ENCODE data around the gene FEN1. TPM values are rescaled to one million over a fixed set of nuclear protein-coding genes. Genes with fewer than 3 reads are reported as not detected.

Gene FEN1
- total and polyA plus RNA-seq, 2 of the 13 experiments (the other 11 are each of a cell fraction or from before 2014, with no cell fraction given), result 12.4 to 102 TPM

DNA sequence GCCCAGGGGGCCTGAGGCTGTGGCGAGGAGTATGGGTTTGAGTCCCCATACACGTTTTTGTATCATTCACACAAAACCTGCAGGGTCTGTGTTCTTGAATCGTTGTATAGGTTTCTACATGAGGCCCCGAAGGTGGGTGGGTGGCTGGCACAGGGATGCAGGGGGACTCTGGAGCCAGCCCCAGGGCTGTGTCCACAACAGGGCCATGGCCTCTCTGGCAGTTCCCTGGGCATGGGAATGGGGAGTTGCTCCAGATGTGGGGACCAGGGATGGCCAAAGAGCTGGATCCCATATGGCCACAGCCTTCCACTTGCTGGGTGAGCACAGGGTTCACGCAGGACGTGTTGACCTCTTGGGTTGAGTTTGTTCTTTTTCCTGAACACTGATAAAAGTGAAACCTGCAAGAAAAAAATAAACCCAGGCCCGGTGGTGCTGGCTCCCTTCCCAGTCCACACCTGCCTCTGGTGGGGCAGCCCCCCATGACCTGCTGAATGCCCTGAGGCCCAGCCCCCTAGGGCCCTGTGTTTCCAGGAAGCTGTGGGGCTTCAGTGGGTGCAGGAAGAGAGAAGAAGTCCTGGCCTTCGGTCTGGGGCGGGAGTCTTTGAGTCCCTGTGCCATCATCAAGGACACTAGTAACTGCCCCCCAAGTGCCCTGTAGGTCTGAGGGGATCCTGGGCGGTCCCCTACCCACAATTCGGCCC, 24.2 kb upstream of the FEN1 start (continued):
- TF ChIP-seq, protein P1, sequence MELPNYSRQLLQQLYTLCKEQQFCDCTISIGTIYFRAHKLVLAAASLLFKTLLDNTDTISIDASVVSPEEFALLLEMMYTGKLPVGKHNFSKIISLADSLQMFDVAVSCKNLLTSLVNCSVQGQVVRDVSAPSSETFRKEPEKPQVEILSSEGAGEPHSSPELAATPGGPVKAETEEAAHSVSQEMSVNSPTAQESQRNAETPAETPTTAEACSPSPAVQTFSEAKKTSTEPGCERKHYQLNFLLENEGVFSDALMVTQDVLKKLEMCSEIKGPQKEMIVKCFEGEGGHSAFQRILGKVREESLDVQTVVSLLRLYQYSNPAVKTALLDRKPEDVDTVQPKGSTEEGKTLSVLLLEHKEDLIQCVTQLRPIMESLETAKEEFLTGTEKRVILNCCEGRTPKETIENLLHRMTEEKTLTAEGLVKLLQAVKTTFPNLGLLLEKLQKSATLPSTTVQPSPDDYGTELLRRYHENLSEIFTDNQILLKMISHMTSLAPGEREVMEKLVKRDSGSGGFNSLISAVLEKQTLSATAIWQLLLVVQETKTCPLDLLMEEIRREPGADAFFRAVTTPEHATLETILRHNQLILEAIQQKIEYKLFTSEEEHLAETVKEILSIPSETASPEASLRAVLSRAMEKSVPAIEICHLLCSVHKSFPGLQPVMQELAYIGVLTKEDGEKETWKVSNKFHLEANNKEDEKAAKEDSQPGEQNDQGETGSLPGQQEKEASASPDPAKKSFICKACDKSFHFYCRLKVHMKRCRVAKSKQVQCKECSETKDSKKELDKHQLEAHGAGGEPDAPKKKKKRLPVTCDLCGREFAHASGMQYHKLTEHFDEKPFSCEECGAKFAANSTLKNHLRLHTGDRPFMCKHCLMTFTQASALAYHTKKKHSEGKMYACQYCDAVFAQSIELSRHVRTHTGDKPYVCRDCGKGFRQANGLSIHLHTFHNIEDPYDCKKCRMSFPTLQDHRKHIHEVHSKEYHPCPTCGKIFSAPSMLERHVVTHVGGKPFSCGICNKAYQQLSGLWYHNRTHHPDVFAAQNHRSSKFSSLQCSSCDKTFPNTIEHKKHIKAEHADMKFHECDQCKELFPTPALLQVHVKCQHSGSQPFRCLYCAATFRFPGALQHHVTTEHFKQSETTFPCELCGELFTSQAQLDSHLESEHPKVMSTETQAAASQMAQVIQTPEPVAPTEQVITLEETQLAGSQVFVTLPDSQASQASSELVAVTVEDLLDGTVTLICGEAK (IDR thresholded peaks at IDR 0.05), result no peak
- TF ChIP-seq, protein P1 (CRISPR knock-in tag; IDR thresholded peaks at IDR 0.05), result peak; percentile 52; the same call in 1 of the 2 replicates
- TF ChIP-seq ZNF550 (CRISPR knock-in tag; IDR thresholded peaks at IDR 0.05; ENCODE audit: borderline replicate concordance) (no peak), ZNF703 (CRISPR knock-in tag; IDR thresholded peaks at IDR 0.05; ENCODE audit: borderline replicate concordance) (no peak), ELF3 (CRISPR knock-in tag; IDR thresholded peaks at IDR 0.05) (no peak), ZKSCAN1 (IDR thresholded peaks at IDR 0.05; ENCODE audit: low read length) (no peak), ZBTB38 (CRISPR knock-in tag; IDR thresholded peaks at IDR 0.05) (no peak), RELA (CRISPR knock-in tag; IDR thresholded peaks at IDR 0.05) (no peak), MYNN (CRISPR knock-in tag; IDR thresholded peaks at IDR 0.05; ENCODE audit: low read depth) (no peak)
- TF ChIP-seq, protein P2, sequence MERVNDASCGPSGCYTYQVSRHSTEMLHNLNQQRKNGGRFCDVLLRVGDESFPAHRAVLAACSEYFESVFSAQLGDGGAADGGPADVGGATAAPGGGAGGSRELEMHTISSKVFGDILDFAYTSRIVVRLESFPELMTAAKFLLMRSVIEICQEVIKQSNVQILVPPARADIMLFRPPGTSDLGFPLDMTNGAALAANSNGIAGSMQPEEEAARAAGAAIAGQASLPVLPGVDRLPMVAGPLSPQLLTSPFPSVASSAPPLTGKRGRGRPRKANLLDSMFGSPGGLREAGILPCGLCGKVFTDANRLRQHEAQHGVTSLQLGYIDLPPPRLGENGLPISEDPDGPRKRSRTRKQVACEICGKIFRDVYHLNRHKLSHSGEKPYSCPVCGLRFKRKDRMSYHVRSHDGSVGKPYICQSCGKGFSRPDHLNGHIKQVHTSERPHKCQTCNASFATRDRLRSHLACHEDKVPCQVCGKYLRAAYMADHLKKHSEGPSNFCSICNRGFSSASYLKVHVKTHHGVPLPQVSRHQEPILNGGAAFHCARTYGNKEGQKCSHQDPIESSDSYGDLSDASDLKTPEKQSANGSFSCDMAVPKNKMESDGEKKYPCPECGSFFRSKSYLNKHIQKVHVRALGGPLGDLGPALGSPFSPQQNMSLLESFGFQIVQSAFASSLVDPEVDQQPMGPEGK (CRISPR knock-in tag; IDR thresholded peaks at IDR 0.05), result peak; percentile 83
- TF ChIP-seq, protein P3, sequence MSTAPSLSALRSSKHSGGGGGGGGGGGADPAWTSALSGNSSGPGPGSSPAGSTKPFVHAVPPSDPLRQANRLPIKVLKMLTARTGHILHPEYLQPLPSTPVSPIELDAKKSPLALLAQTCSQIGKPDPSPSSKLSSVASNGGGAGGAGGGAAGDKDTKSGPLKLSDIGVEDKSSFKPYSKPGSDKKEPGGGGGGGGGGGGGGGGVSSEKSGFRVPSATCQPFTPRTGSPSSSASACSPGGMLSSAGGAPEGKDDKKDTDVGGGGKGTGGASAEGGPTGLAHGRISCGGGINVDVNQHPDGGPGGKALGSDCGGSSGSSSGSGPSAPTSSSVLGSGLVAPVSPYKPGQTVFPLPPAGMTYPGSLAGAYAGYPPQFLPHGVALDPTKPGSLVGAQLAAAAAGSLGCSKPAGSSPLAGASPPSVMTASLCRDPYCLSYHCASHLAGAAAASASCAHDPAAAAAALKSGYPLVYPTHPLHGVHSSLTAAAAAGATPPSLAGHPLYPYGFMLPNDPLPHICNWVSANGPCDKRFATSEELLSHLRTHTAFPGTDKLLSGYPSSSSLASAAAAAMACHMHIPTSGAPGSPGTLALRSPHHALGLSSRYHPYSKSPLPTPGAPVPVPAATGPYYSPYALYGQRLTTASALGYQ (CRISPR knock-in tag; IDR thresholded peaks at IDR 0.05), result no peak
- TF ChIP-seq, protein P4, sequence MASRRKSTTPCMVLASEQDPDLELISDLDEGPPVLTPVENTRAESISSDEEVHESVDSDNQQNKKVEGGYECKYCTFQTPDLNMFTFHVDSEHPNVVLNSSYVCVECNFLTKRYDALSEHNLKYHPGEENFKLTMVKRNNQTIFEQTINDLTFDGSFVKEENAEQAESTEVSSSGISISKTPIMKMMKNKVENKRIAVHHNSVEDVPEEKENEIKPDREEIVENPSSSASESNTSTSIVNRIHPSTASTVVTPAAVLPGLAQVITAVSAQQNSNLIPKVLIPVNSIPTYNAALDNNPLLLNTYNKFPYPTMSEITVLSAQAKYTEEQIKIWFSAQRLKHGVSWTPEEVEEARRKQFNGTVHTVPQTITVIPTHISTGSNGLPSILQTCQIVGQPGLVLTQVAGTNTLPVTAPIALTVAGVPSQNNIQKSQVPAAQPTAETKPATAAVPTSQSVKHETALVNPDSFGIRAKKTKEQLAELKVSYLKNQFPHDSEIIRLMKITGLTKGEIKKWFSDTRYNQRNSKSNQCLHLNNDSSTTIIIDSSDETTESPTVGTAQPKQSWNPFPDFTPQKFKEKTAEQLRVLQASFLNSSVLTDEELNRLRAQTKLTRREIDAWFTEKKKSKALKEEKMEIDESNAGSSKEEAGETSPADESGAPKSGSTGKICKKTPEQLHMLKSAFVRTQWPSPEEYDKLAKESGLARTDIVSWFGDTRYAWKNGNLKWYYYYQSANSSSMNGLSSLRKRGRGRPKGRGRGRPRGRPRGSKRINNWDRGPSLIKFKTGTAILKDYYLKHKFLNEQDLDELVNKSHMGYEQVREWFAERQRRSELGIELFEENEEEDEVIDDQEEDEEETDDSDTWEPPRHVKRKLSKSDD (CRISPR knock-in tag; IDR thresholded peaks at IDR 0.05; ENCODE audit: low read depth), result no peak
